ENCODE data around the gene FAM222A. TPM values are rescaled to one million over a fixed set of nuclear protein-coding genes. Genes with fewer than 3 reads are reported as not detected.
A peak's percentile ranks its signal among the peaks of the same experiment; 100 is the strongest.

The FAM222A gene
- polyA plus RNA-seq, 3 donors = 0.09 TPM; not detected in 2

DNA sequence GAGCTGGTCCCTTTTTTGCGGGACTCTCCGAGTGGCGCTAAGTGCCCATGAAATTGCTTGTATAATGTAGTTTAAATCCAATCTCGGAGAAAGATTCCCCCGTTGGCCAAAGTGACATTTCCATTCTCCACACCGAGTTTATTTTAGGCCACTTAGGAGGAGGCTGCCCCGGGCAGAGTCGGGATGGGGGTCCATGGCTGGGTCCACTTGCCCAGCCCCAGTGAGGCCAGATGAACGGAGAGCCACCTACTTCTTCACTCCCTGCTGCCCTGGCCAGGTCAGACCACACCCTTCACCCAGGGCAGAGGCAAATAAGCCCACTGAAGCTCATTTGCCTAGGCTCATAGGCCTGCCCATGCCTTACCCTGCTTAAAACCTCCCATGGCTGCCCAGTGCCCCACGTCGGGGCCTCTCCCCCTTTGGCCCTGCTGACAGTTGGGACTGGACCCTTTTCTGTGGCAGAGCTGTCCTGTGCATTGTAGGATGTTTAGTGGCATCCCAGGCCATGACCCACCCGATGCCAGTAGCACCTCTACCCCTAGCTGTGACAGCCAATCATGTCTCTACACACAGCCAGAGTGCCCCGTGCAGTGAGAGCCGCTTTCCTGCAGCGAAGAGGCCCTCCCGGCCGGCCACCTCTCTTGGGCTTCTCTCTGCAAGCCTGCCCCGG is 51.3 kb downstream of the FAM222A start:
- Histone ChIP-seq H2AFZ (ENCODE audit: insufficient read depth, low read depth, low read length, poor library complexity, severe bottlenecking) (no peak overlapping the region), H4K20me1 (ENCODE audit: insufficient read depth, low read length) (no peaks in the 10 kb centered on the region), H3K4me1 (ENCODE audit: control insufficient read depth in 1 of 2, insufficient read depth in 2 of 2, low read length in 2 of 2) (peaks cover 2 to 20% of the 10 kb centered on the region in 2 donors), H3K36me3 (replicated peaks in 1 of 2; ENCODE audit: control insufficient read depth in 1 of 2, insufficient read depth in 2 of 2, low read length in 2 of 2) (no peaks in the 10 kb centered on the region), H3K27ac (ENCODE audit: low read depth in 1 of 2, low read length in 2 of 2) (no peak overlapping the region), H3K9ac (ENCODE audit: insufficient read depth, low read length, poor library complexity, severe bottlenecking) (no peak overlapping the region), H3K4me3 (replicated peaks in 1 of 3; ENCODE audit: low read depth in 2 of 3, low read length in 3 of 3) (no peak overlapping the region), H3K9me3 (replicated peaks in 1 of 2; ENCODE audit: control insufficient read depth in 1 of 2, insufficient read depth in 1 of 2, low read length in 2 of 2) (peaks cover 9 to 15% of the 10 kb centered on the region in 2 donors), H3K79me2 (ENCODE audit: insufficient read depth, low read length) (no peaks in the 10 kb centered on the region), H3K4me2 (replicated peaks; ENCODE audit: extremely low read depth, low read length, poor library complexity, severe bottlenecking) (no peak overlapping the region), H3K27me3 (ENCODE audit: control insufficient read depth in 2 of 2, insufficient read depth in 2 of 2, low read length in 2 of 2) (no peaks in the 10 kb centered on the region)
- Mint-ChIP-seq H3K4me3 (no peak overlapping the region), H3K27ac (peak overlapping the region in 1 of 7 donors; percentile 13), H3K4me1 (peaks cover 22% of the 10 kb centered on the region), H3K36me3 (peaks cover 0 to 9% of the 10 kb centered on the region in 2 donors), H3K27me3 (ENCODE audit: low read depth in 3 of 3) (peaks cover 4 to 7% (median 6%) of the 10 kb centered on the region in 3 donors), H3K9me3 (peaks cover 5 to 16% (median 12%) of the 10 kb centered on the region in 7 donors)
- no peak for DNase-seq
- WGBS (ENCODE audit: insufficient coverage) = 94% methylated on average over 5 of the region's 18 CpGs
- intact Hi-C loops (cut with micrococcal nuclease) = no loop called here
- no peak for TF ChIP-seq CTCF (IDR thresholded peaks at IDR 0.05)

GRCh38 chr12:109765446-109765810 is 51.8 kb downstream of the FAM222A start:
- Mint-ChIP-seq H3K27me3 (ENCODE audit: low read depth in 3 of 3) (peaks cover 4 to 7% (median 6%) of the 10 kb centered on the region in 3 donors), H3K36me3 (peaks cover 0 to 9% of the 10 kb centered on the region in 2 donors), H3K4me3 (no peak overlapping the region), H3K4me1 (peaks cover 18% of the 10 kb centered on the region), H3K9me3 (peaks cover 5 to 16% (median 12%) of the 10 kb centered on the region in 7 donors), H3K27ac (no peak overlapping the region)
- peaks cover 2 to 17% of the 10 kb centered on the region in 2 donors for H3K4me1 ChIP-seq (ENCODE audit: control insufficient read depth in 1 of 2, insufficient read depth in 2 of 2, low read length in 2 of 2)
- H4K20me1 ChIP-seq (ENCODE audit: insufficient read depth, low read length) = no peaks in the 10 kb centered on the region
- H3K27me3 ChIP-seq (ENCODE audit: control insufficient read depth in 2 of 2, insufficient read depth in 2 of 2, low read length in 2 of 2) = no peaks in the 10 kb centered on the region
- no peak for TF ChIP-seq CTCF (IDR thresholded peaks at IDR 0.05)
- DNase-seq = no peak
- intact Hi-C loops (cut with micrococcal nuclease) = no loop called here
- 94% methylated on average over 2 of the region's 6 CpGs for WGBS (ENCODE audit: insufficient coverage)
- H3K4me3 ChIP-seq (replicated peaks in 1 of 3; ENCODE audit: low read depth in 2 of 3, low read length in 3 of 3) = no peak overlapping the region
- H3K79me2 ChIP-seq (ENCODE audit: insufficient read depth, low read length) = no peaks in the 10 kb centered on the region
- H3K4me2 ChIP-seq (replicated peaks; ENCODE audit: extremely low read depth, low read length, poor library complexity, severe bottlenecking) = no peak overlapping the region
- H3K36me3 ChIP-seq (replicated peaks in 1 of 2; ENCODE audit: control insufficient read depth in 1 of 2, insufficient read depth in 2 of 2, low read length in 2 of 2) = no peaks in the 10 kb centered on the region
- H2AFZ ChIP-seq (ENCODE audit: insufficient read depth, low read depth, low read length, poor library complexity, severe bottlenecking) = no peak overlapping the region
- peaks cover 9 to 15% of the 10 kb centered on the region in 2 donors for H3K9me3 ChIP-seq (replicated peaks in 1 of 2; ENCODE audit: control insufficient read depth in 1 of 2, insufficient read depth in 1 of 2, low read length in 2 of 2)
- no peak overlapping the region for H3K9ac ChIP-seq (ENCODE audit: insufficient read depth, low read length, poor library complexity, severe bottlenecking)
- no peak overlapping the region for H3K27ac ChIP-seq (ENCODE audit: low read depth in 1 of 2, low read length in 2 of 2)
